ENCODE results near the gene TAB3. TPM values are rescaled to one million over a fixed set of nuclear protein-coding genes. Genes with fewer than 3 reads are reported as not detected.

Gene TAB3
- total and polyA plus RNA-seq, 8 donors = 5.9 to 163 (median 20.3) TPM

- intact Hi-C loops (cut with DNase I; ENCODE audit: low total_unique reads) = no loop called here
- 81 to 96% (median 90%) methylated on average over 1 of the region's 1 CpG for WGBS, 5 donors
- TF ChIP-seq POLR2AphosphoS5 (IDR thresholded peaks at IDR 0.05) = no peak
- TF ChIP-seq EP300 (IDR thresholded peaks at IDR 0.05) = no peak
- TF ChIP-seq CTCF (IDR thresholded peaks at IDR 0.05) = no peak
- no peak for TF ChIP-seq POLR2A (IDR thresholded peaks at IDR 0.05)
Measured at GRCh38 chrX:30881797-30882196, 7.3 kb downstream of the TAB3 start.

GRCh38 chrX:30881390-30881789 lies 7.7 kb downstream of the TAB3 start:
- 17 to 56% (median 33%) methylated on average over 1 of the region's 1 CpG for WGBS, 5 donors

More at GRCh38 chrX:30881797-30882196, 7.3 kb downstream of the TAB3 start:
- H3K27me3 ChIP-seq = no peaks in the 10 kb centered on the region
- no peak overlapping the region for H3K27ac ChIP-seq
- H3K9me3 ChIP-seq = no peaks in the 10 kb centered on the region
- no peak for DNase-seq
- H3K4me1 ChIP-seq = peaks cover 0 to 20% (median 6%) of the 10 kb centered on the region in 4 donors
- H3K36me3 ChIP-seq = no peaks in the 10 kb centered on the region
- H3K4me3 ChIP-seq = no peak overlapping the region

GRCh38 chrX:30880058-30880457 lies 9.0 kb downstream of the TAB3 start:
- DNase-seq = no peak
- intact Hi-C loops (cut with DNase I; ENCODE audit: low total_unique reads) = no loop called here
- no peaks in the 10 kb centered on the region for H3K9me3 ChIP-seq
- H3K36me3 ChIP-seq = no peaks in the 10 kb centered on the region
- H3K27me3 ChIP-seq = no peaks in the 10 kb centered on the region
- no peak overlapping the region for H3K27ac ChIP-seq
- WGBS, 5 donors = 70 to 91% (median 88%) methylated on average over 3 of the region's 3 CpGs
- peaks cover 0 to 18% (median 3%) of the 10 kb centered on the region in 4 donors for H3K4me1 ChIP-seq
- no peak for TF ChIP-seq EP300 (IDR thresholded peaks at IDR 0.05)
- no peak for TF ChIP-seq POLR2A (IDR thresholded peaks at IDR 0.05)
- TF ChIP-seq CTCF (IDR thresholded peaks at IDR 0.05) = no peak
- no peak for TF ChIP-seq POLR2AphosphoS5 (IDR thresholded peaks at IDR 0.05)
- no peak overlapping the region for H3K4me3 ChIP-seq

More at GRCh38 chrX:30881390-30881789, 7.7 kb downstream of the TAB3 start:
- H3K9me3 ChIP-seq = no peaks in the 10 kb centered on the region
- H3K4me3 ChIP-seq = no peak overlapping the region
- H3K27me3 ChIP-seq = no peaks in the 10 kb centered on the region
- no peak for TF ChIP-seq POLR2AphosphoS5 (IDR thresholded peaks at IDR 0.05)
- TF ChIP-seq CTCF (IDR thresholded peaks at IDR 0.05) = no peak
- TF ChIP-seq EP300 (IDR thresholded peaks at IDR 0.05) = no peak
- TF ChIP-seq POLR2A (IDR thresholded peaks at IDR 0.05) = no peak
- H3K4me1 ChIP-seq = peaks cover 0 to 16% (median 7%) of the 10 kb centered on the region in 4 donors
- H3K27ac ChIP-seq = no peak overlapping the region
- no peaks in the 10 kb centered on the region for H3K36me3 ChIP-seq
- intact Hi-C loops (cut with DNase I; ENCODE audit: low total_unique reads) = no loop called here
- DNase-seq = no peak

- TF ChIP-seq EP300 (IDR thresholded peaks at IDR 0.05) = no peak
- TF ChIP-seq CTCF (IDR thresholded peaks at IDR 0.05) = no peak
- no peak for TF ChIP-seq POLR2AphosphoS5 (IDR thresholded peaks at IDR 0.05)
- TF ChIP-seq POLR2A (IDR thresholded peaks at IDR 0.05) = no peak
- peaks cover 0 to 7% (median 3%) of the 10 kb centered on the region in 4 donors for H3K4me1 ChIP-seq
- H3K27ac ChIP-seq = no peak overlapping the region
- H3K36me3 ChIP-seq = no peaks in the 10 kb centered on the region
- WGBS, 5 donors = 89 to 98% (median 94%) methylated on average over 6 of the region's 6 CpGs
- no peaks in the 10 kb centered on the region for H3K9me3 ChIP-seq
- no peaks in the 10 kb centered on the region for H3K27me3 ChIP-seq
- no peak overlapping the region for H3K4me3 ChIP-seq
- intact Hi-C loops (cut with DNase I; ENCODE audit: low total_unique reads) = no loop called here
- no peak for DNase-seq
Measured at GRCh38 chrX:30876367-30876766, 12.7 kb downstream of the TAB3 start.

Measured in stomach (tissue), 9 donors.